ENCODE measurements around the gene CSGALNACT2. TPM values are rescaled to one million over a fixed set of nuclear protein-coding genes. Genes with fewer than 3 reads are reported as not detected.

Gene CSGALNACT2
- total RNA-seq, 1 experiment from 2014 or later, result 8.9 TPM

DNA sequence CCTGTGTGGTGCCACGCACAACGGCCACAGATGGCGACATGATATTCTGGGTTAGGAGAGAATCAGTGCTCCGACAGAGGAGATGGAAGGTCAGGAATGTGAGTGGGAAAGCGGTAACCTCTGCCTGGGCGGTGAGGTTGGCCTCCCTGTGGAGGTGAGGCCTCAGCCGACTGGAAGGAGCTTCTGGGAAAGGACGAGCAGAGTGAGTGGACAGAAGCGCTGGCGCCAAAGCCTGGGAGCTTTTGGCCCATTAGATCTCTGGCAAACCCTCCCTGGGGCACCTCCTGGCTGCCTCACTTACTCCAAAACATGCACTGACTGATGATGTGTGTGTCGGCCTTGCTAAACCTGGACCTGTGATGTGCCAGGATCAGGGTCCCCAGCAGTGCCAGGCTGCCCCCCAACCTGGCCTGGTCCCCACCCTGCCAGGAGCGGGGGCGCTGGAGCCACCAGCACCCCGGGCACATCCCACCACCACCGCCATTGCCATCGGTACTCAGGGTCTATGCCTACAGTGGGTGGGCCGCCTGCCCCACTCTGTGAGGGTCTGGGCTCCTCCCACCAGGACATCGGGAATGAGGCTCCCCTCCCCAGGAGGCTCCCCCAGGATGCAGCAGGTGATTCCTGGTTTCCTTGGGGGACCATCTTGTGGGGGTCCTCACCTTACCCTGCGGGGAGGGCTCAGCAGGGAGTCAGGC, 77.7 kb downstream of the CSGALNACT2 start:
- H3K79me1 ChIP-seq (ENCODE audit: insufficient read depth, low read depth, low read length, poor library complexity, severe bottlenecking), result no peaks in the 10 kb centered on the region
- Mint-ChIP-seq H3K27me3 (ENCODE audit: low read depth) (peaks cover 1% of the 10 kb centered on the region), H3K4me3 (no peak overlapping the region), H3K36me3 (ENCODE audit: insufficient read depth in 1 of 3, low read depth in 3 of 3) (no peaks in the 10 kb centered on the region), H3K9me3 (no peaks in the 10 kb centered on the region), H3K27ac (no peak overlapping the region; a peak in 1 of 7 replicates), H3K4me1 (peaks cover 5 to 7% of the 10 kb centered on the region in 2 experiments)
- H2BK120ac ChIP-seq (ENCODE audit: low read depth, low read length, poor library complexity, severe bottlenecking), result no peak overlapping the region
- H2BK15ac ChIP-seq (ENCODE audit: low read depth, low read length), result no peak overlapping the region
- H4K5ac ChIP-seq (ENCODE audit: insufficient read length, low read depth, low read length), result no peak overlapping the region
- TF ChIP-seq, protein P1, sequence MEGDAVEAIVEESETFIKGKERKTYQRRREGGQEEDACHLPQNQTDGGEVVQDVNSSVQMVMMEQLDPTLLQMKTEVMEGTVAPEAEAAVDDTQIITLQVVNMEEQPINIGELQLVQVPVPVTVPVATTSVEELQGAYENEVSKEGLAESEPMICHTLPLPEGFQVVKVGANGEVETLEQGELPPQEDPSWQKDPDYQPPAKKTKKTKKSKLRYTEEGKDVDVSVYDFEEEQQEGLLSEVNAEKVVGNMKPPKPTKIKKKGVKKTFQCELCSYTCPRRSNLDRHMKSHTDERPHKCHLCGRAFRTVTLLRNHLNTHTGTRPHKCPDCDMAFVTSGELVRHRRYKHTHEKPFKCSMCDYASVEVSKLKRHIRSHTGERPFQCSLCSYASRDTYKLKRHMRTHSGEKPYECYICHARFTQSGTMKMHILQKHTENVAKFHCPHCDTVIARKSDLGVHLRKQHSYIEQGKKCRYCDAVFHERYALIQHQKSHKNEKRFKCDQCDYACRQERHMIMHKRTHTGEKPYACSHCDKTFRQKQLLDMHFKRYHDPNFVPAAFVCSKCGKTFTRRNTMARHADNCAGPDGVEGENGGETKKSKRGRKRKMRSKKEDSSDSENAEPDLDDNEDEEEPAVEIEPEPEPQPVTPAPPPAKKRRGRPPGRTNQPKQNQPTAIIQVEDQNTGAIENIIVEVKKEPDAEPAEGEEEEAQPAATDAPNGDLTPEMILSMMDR (conservative IDR thresholded peaks at IDR 0.05), result no peak
- H2BK20ac ChIP-seq (ENCODE audit: low read depth, low read length, poor library complexity, severe bottlenecking), result no peak overlapping the region
- no CpG with 5 or more reads among the region's 19 CpGs for WGBS (ENCODE audit: extremely low coverage, insufficient read length, low lambda C conversion rate)
- no peak overlapping the region for H2AK5ac ChIP-seq (ENCODE audit: insufficient read length, low read length)
- H3K14ac ChIP-seq (ENCODE audit: insufficient read depth, low read length), result no peak overlapping the region; the same call in 1 of the 2 replicates
- H2BK5ac ChIP-seq (ENCODE audit: insufficient read length, low read length), result no peak overlapping the region
- DNase-seq, result no peak
- no peaks in the 10 kb centered on the region for H3K23me2 ChIP-seq (ENCODE audit: insufficient read length, low read depth, low read length, poor library complexity, severe bottlenecking)
- no peak overlapping the region for H3K18ac ChIP-seq (ENCODE audit: insufficient read length, low read depth, low read length)
- no peak overlapping the region for H3K4ac ChIP-seq (ENCODE audit: low read depth, low read length)
- no peaks in the 10 kb centered on the region for H4K20me1 ChIP-seq (ENCODE audit: control insufficient read depth, insufficient read depth, insufficient read length)
- no peak overlapping the region for H3K27ac ChIP-seq (ENCODE audit: insufficient read length, low read depth, low read length)
- no peak overlapping the region for H4K91ac ChIP-seq (ENCODE audit: insufficient read length, low read depth, low read length)
- no peak overlapping the region for H4K8ac ChIP-seq (replicated peaks; ENCODE audit: insufficient read length, low read depth, low read length)
- no peak overlapping the region for H3K56ac ChIP-seq (ENCODE audit: insufficient read length, low read depth, low read length)
- H3K27me3 ChIP-seq (ENCODE audit: insufficient read depth, low read length), result no peaks in the 10 kb centered on the region
- H3K9me3 ChIP-seq (ENCODE audit: control insufficient read depth, low read depth, low read length), result no peaks in the 10 kb centered on the region
- H3K9ac ChIP-seq (ENCODE audit: extremely low read depth, insufficient read length, low read length), result no peak overlapping the region
- no peak overlapping the region for H3K23ac ChIP-seq (ENCODE audit: insufficient read length, low read depth, low read length)
- H3T11ph ChIP-seq (ENCODE audit: low read length), result no peak overlapping the region
- H3K4me1 ChIP-seq (ENCODE audit: insufficient read depth, low read length), result no peaks in the 10 kb centered on the region
- H2BK12ac ChIP-seq (ENCODE audit: insufficient read length, low read depth, low read length), result no peak overlapping the region
- H3K4me2 ChIP-seq (ENCODE audit: insufficient read depth, insufficient read length, low read length), result no peak overlapping the region
- H3K79me2 ChIP-seq (ENCODE audit: insufficient read depth, low read length), result no peaks in the 10 kb centered on the region
- no peak overlapping the region for H2AFZ ChIP-seq (ENCODE audit: low read length)
